B cell (primary cell): ENCODE data around the gene COG3. TPM values are rescaled to one million over a fixed set of nuclear protein-coding genes. Genes with fewer than 3 reads are reported as not detected.
A peak's percentile ranks its signal among the peaks of the same experiment; 100 is the strongest.

ENCODE experiments used
- ATAC-seq: fragments of 200-7000 bp; cut with Tn5 transposase; one replicate; pipeline ENCODE4 v1.10.0; 2021; ENCODE audit warnings: low read depth, mild to moderate bottlenecking, moderate number of reproducible peaks, moderate library complexity
- CTCF ChIA-PET: fragments of 350-600 bp; sonication (Branson Sonifier 250); formaldehyde crosslinking; loops from one replicate; lab custom pipeline; 2021; ENCODE audit warnings: antibody characterized with exemption, inconsistent platforms; lab: Charles Lee
- POLR2A ChIA-PET: fragments of 350-600 bp; sonication (Branson Sonifier 250); formaldehyde crosslinking; loops from one replicate; lab custom pipeline; 2021; ENCODE audit warnings: antibody characterized with exemption; lab: Charles Lee
- DNase-seq: peaks from one replicate; pipeline ENCODE4 v3.0.0; 2013
- H2AFZ ChIP-seq: 2 replicates; pipeline ENCODE4 v1.6.1; 2012; ENCODE audit warnings: mild to moderate bottlenecking, low read depth, low read length; ENCODE audit not compliant: insufficient read depth, poor library complexity, severe bottlenecking
- H3K27ac ChIP-seq, 2 donors: 1 replicate in 1 of 2; 2 replicates in 1 of 2; pipeline ENCODE4 v1.5.1; 2012 to 2013; ENCODE audit warnings: low read length in 2 of 2, mild to moderate bottlenecking in 2 of 2, moderate library complexity in 1 of 2
- H3K27me3 ChIP-seq, 4 experiments: fragments of 200-600 bp in 1 of 4; sonication (generic) in 1 of 4; replicated peaks in 1 of 4; 1 replicate in 2 of 4; 2 replicates in 2 of 4; pipeline versions ENCODE4 v1.6.1 to v1.7.0; 2013 to 2016; ENCODE audit warnings: low read length in 3 of 4, mild to moderate bottlenecking in 2 of 4, mixed read lengths in 1 of 4, moderate library complexity in 1 of 4; ENCODE audit not compliant: insufficient read depth in 4 of 4, control insufficient read depth in 3 of 4; ENCODE audit errors: control extremely low read depth in 1 of 4
- H3K36me3 ChIP-seq, 2 experiments: replicated peaks in 1 of 2; 1 replicate in 1 of 2; 2 replicates in 1 of 2; pipeline versions ENCODE4 v1.6.1 to v1.7.1; 2013; ENCODE audit warnings: low read length in 1 of 2; ENCODE audit not compliant: insufficient read depth in 2 of 2, control insufficient read depth in 1 of 2; ENCODE audit errors: control extremely low read depth in 1 of 2, extremely low read depth in 1 of 2
- H3K4me1 ChIP-seq, 2 donors: fragments of 200-600 bp in 1 of 2; sonication (generic) in 1 of 2; 1 replicate in 1 of 2; 2 replicates in 1 of 2; pipeline versions ENCODE4 v1.5.1 to v1.6.1; 2013 to 2017; ENCODE audit warnings: low read length in 2 of 2; ENCODE audit not compliant: control insufficient read depth in 2 of 2, insufficient read depth in 2 of 2
- H3K4me2 ChIP-seq: replicated peaks from 2 replicates; pipeline ENCODE3; 2012; ENCODE audit warnings: mild to moderate bottlenecking, low read depth, low read length; ENCODE audit not compliant: poor library complexity, severe bottlenecking
- H3K4me3 ChIP-seq, 5 experiments: fragments of 200-600 bp in 1 of 5; sonication (generic) in 1 of 5; 1 replicate in 3 of 5; 2 replicates in 2 of 5; pipeline versions ENCODE4 v1.5.1 to v1.7.0; 2011 to 2016; ENCODE audit warnings: low read length in 4 of 5, mild to moderate bottlenecking in 4 of 5, low read depth in 2 of 5, control low read depth in 1 of 5, moderate library complexity in 1 of 5; ENCODE audit not compliant: insufficient read depth in 1 of 5; ENCODE audit errors: control extremely low read depth in 1 of 5, extremely low read depth in 1 of 5
- H3K79me2 ChIP-seq: fragments of 200-600 bp; sonication (generic); one replicate; pipeline ENCODE4 v1.6.0; 2016; ENCODE audit warnings: low read length; ENCODE audit not compliant: control insufficient read depth, insufficient read depth
- H3K9ac ChIP-seq: fragments of 200-600 bp; sonication (generic); 2 replicates; pipeline ENCODE4 v1.6.1; 2017; ENCODE audit warnings: mild to moderate bottlenecking, low read length, moderate library complexity
- H3K9me3 ChIP-seq, 3 donors: one replicate each; pipeline versions ENCODE4 v1.6.1 to v1.7.1; 2013; ENCODE audit warnings: low read length in 2 of 3; ENCODE audit not compliant: control insufficient read depth in 2 of 3, insufficient read depth in 1 of 3; ENCODE audit errors: control extremely low read depth in 1 of 3
- H4K20me1 ChIP-seq: 2 replicates; pipeline ENCODE4 v1.6.0; 2012; ENCODE audit warnings: mild to moderate bottlenecking, low read length; ENCODE audit not compliant: insufficient read depth, control insufficient read depth, poor library complexity, severe bottlenecking
- H3K27ac Mint-ChIP-seq: one replicate; pipeline ENCODE4 v1.8.0; 2021; ENCODE audit warnings: mixed read lengths
- H3K27me3 Mint-ChIP-seq: one replicate; pipeline ENCODE4 v1.8.0; 2021; ENCODE audit warnings: mixed read lengths
- H3K4me1 Mint-ChIP-seq: one replicate; pipeline ENCODE4 v1.8.0; 2021; ENCODE audit warnings: mixed read lengths
- H3K4me3 Mint-ChIP-seq: one replicate; pipeline ENCODE4 v1.8.0; 2021; ENCODE audit warnings: mixed read lengths
- H3K9me3 Mint-ChIP-seq: one replicate; pipeline ENCODE4 v1.8.0; 2022; ENCODE audit warnings: mixed read lengths; ENCODE audit not compliant: insufficient read depth
- EZH2 ChIP-seq: IDR thresholded peaks from 2 replicates; pipeline ENCODE4 v1.6.1; 2012; ENCODE audit warnings: borderline replicate concordance, low read depth, mild to moderate bottlenecking, moderate library complexity, low read length; ENCODE audit not compliant: insufficient read depth, poor library complexity, severe bottlenecking
- WGBS: methylation state at CpG from one replicate; pipeline ENCODE4 v1.1.5; 2013; ENCODE audit warnings: missing lambda C conversion rate; ENCODE audit not compliant: insufficient coverage; 5-methylcytosine and 5-hydroxymethylcytosine counted together
- intact Hi-C: fragments of 100-400 bp; cut with micrococcal nuclease; formaldehyde crosslinking; loops from one replicate; pipeline ENCODE4 v1.10.0; 2022
- polyA plus RNA-seq: library from polyadenylated mRNA; depleted of rRNA; stranded (reverse); fragments of >200 nt; gene quantifications from 2 replicates; pipeline ENCODE4 v1.2.3, GENCODE V29; 2012
- total RNA-seq, 2 donors: library from RNA; stranded (reverse); fragments of 120-200 nt in 1 of 2; gene quantifications; 1 replicate in 1 of 2; 2 replicates in 1 of 2; pipeline versions ENCODE4 v1.2.3 to v1.2.4, GENCODE V29; 2013 to 2022
- TF ChIP-seq, protein P1 (sequence below): fragments of 200-600 bp; IDR thresholded peaks from one replicate; pipeline ENCODE4 v1.8.0; 2022; ENCODE audit warnings: antibody characterized with exemption, mild to moderate bottlenecking

COG3 gene
- total and polyA plus RNA-seq, 2 donors (not counting 1 experiment from before 2014, with no cell fraction given), result 29.5 to 37.3 TPM

DNA sequence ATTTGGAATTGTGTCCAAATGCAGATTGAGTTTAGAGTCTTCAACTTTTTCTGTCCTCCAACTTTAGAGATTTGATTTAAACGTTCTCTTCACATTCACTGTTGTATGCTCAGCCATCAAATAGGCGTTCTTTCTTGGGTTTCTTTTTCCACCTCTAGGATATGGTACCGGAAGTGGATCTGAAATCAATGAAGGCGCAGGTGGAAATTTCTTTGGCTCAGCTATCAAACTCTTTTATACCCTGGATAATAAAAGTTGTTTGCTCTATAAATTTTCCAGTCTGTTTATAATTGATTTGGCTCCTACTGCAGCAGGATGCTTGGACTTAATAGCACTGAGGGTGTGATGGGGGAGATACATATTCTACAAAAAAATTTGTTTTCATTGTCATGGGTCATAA, 1.6 kb downstream of the COG3 start:
- H3K9ac ChIP-seq, result no peak overlapping the region
- H2AFZ ChIP-seq, result no peak overlapping the region
- Mint-ChIP-seq H3K27me3 (no peaks in the 10 kb centered on the region), H3K4me1 (peaks cover 43% of the 10 kb centered on the region), H3K9me3 (no peaks in the 10 kb centered on the region), H3K27ac (peak overlapping the region; percentile 76), H3K4me3 (peak overlapping the region; percentile 75)
- intact Hi-C loops, result loop anchor here (10.0 kb wide), 1 partner anchor 588 kb away; the partner anchor contains the start of gene ZC3H13
- no peaks in the 10 kb centered on the region for H3K9me3 ChIP-seq
- peak overlapping the region in 1 of 2 donors; percentile 13 for H3K27ac ChIP-seq
- H3K4me2 ChIP-seq, result no peak overlapping the region
- no peaks in the 10 kb centered on the region for H3K36me3 ChIP-seq
- peaks cover 52% of the 10 kb centered on the region for H3K79me2 ChIP-seq
- DNase-seq, result no peak
- H3K4me1 ChIP-seq, result peaks cover 12 to 21% of the 10 kb centered on the region in 2 donors
- no peak for TF ChIP-seq EZH2
- TF ChIP-seq, protein P1, sequence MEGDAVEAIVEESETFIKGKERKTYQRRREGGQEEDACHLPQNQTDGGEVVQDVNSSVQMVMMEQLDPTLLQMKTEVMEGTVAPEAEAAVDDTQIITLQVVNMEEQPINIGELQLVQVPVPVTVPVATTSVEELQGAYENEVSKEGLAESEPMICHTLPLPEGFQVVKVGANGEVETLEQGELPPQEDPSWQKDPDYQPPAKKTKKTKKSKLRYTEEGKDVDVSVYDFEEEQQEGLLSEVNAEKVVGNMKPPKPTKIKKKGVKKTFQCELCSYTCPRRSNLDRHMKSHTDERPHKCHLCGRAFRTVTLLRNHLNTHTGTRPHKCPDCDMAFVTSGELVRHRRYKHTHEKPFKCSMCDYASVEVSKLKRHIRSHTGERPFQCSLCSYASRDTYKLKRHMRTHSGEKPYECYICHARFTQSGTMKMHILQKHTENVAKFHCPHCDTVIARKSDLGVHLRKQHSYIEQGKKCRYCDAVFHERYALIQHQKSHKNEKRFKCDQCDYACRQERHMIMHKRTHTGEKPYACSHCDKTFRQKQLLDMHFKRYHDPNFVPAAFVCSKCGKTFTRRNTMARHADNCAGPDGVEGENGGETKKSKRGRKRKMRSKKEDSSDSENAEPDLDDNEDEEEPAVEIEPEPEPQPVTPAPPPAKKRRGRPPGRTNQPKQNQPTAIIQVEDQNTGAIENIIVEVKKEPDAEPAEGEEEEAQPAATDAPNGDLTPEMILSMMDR, result no peak
- no peaks in the 10 kb centered on the region for H3K27me3 ChIP-seq
- ChIA-PET POLR2A (interaction anchor here (1.9 kb wide), 1 partner anchor 48 kb away, joined by 5 read pairs; the partner anchor contains the start of gene SLC25A30), CTCF (no interaction called here)
- ATAC-seq, result no peak
- peaks cover 12% of the 10 kb centered on the region for H4K20me1 ChIP-seq
- H3K4me3 ChIP-seq, result no peak overlapping the region
- no CpG with 5 or more reads among the region's 4 CpGs for WGBS

DNA sequence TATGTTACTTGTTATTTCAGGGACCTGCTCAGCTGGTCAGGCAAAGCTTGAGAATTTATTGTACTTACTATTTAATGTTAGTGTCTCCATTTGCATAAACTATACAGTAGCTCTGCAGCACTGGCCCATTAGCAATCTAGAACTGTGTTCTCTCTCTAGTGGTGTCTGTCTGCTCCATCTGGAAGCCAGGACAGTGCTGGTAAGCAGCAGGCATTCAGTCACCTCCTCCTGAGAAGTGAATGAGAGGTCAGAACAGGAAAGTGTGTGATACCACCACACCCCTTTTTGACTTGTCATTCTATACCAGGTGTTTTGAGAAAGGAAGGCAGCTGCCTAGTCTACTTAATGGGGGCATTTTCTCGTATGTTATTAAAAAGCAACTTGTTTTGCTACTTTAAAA, 3.9 kb downstream of the COG3 start:
- no peak overlapping the region for H3K27ac ChIP-seq
- Mint-ChIP-seq H3K27ac (no peak overlapping the region), H3K4me3 (no peak overlapping the region), H3K4me1 (peaks cover 58% of the 10 kb centered on the region), H3K9me3 (no peaks in the 10 kb centered on the region), H3K27me3 (no peaks in the 10 kb centered on the region)
- TF ChIP-seq EZH2, result no peak
- TF ChIP-seq, protein P1, result no peak
- H3K4me1 ChIP-seq, result peaks cover 11 to 20% of the 10 kb centered on the region in 2 donors
- peaks cover 68% of the 10 kb centered on the region for H3K79me2 ChIP-seq
- peak overlapping the region; percentile 7 for H3K4me2 ChIP-seq
- DNase-seq (no peak), ATAC-seq (no peak)
- H3K27me3 ChIP-seq, result no peaks in the 10 kb centered on the region
- no peaks in the 10 kb centered on the region for H3K9me3 ChIP-seq
- ChIA-PET POLR2A (no interaction called here), CTCF (no interaction called here)
- 43% methylated on average over 1 of the region's 1 CpG for WGBS
- no peak overlapping the region for H2AFZ ChIP-seq
- no peak overlapping the region for H3K9ac ChIP-seq
- H4K20me1 ChIP-seq, result peaks cover 31% of the 10 kb centered on the region
- no peak overlapping the region for H3K4me3 ChIP-seq
- intact Hi-C loops, result loop anchor here (10.0 kb wide), 1 partner anchor 586 kb away; the partner anchor contains the start of gene ZC3H13
- H3K36me3 ChIP-seq, result no peaks in the 10 kb centered on the region
